Motor neuron (in vitro differentiated cells): ENCODE data around the gene KIFAP3. TPM values are rescaled to one million over a fixed set of nuclear protein-coding genes. Genes with fewer than 3 reads are reported as not detected.
"Not testable (repeated sequence)": the region's sequence is repeated elsewhere in the genome, so short reads cannot be mapped to it uniquely, and the experiment has no call there.

Experiments used
- ATAC-seq, 8 experiments: fragments of 200-7000 bp; cut with Tn5 transposase; replicated peaks in 6 of 8; 2 replicates each; pipeline ENCODE4 v1.8.0; 2021; ENCODE audit warnings: mild to moderate bottlenecking in 8 of 8, moderate library complexity in 8 of 8
- H3K27ac ChIP-seq, 2 donors: fragments of 250-450 bp; sonication (Bioruptor Pico); 2 replicates each; pipeline ENCODE4 v1.9.0; 2021; ENCODE audit warnings: antibody characterized with exemption in 2 of 2, mild to moderate bottlenecking in 2 of 2, moderate library complexity in 1 of 2
- H3K4me1 ChIP-seq, 2 donors: fragments of 250-450 bp; sonication (Bioruptor Pico); replicated peaks in 1 of 2; 2 replicates each; pipeline ENCODE4 v1.6.1; 2021; ENCODE audit warnings: antibody characterized with exemption in 2 of 2, mild to moderate bottlenecking in 2 of 2, moderate library complexity in 1 of 2
- H3K4me3 ChIP-seq, 5 donors: fragments of 250-450 bp; sonication (Bioruptor Pico); 2 replicates each; pipeline ENCODE4 v1.9.0; 2021; ENCODE audit warnings: antibody characterized with exemption in 5 of 5, mild to moderate bottlenecking in 5 of 5, moderate library complexity in 4 of 5
- WGBS, 10 experiments: fragments of 450-650 bp; shearing (Covaris generic); methylation state at CpG; one replicate each; pipeline ENCODE4 v1.0.0; 2022; 5-methylcytosine and 5-hydroxymethylcytosine counted together
- in situ Hi-C, 9 experiments: fragments of 400-800 bp; cut with MboI; loops; one replicate each; pipeline ENCODE4 v1.15.0; 2021; ENCODE audit warnings: low sequenced_read_pairs in 9 of 9, low pct_unique_long_range_greater_than_20kb in 2 of 9; ENCODE audit not compliant: unreplicated experiment in 9 of 9
- total RNA-seq, 8 experiments: library from RNA; unstranded; fragments of 300-600 nt; gene quantifications; 2 replicates each; pipeline versions ENCODE4 v1.2.3 to v1.2.4, GENCODE V29; 2022

KIFAP3 gene
- 100 to 1,000 TPM in 4 of 8 experiments, 10 to 100 TPM in 4; 17.1 to 141 (median 88.8) TPM for total RNA-seq

GRCh38 chr1:170074250-170075157 is at the start of gene KIFAP3:
KIFAP3 (minus strand) TSS chr1:170074695; CDS start chr1:170074467, 228 bp downstream.
- H3K4me3 ChIP-seq: peak within 1 kb of the TSS; percentile 50 to 69 (median 65)
- H3K4me1 ChIP-seq: peaks cover 12 to 17% of the 10 kb centered on the region in 2 donors
- 0 to 6% (median 1%) methylated on average over 1 to 32 of the region's 39 CpGs for WGBS, 10 experiments
- H3K27ac ChIP-seq: peak within 1 kb of the TSS; percentile 62 to 74
- in situ Hi-C loops: no loop called here
- ATAC-seq: peak; percentile 96 to 99 (median 98)

DNA sequence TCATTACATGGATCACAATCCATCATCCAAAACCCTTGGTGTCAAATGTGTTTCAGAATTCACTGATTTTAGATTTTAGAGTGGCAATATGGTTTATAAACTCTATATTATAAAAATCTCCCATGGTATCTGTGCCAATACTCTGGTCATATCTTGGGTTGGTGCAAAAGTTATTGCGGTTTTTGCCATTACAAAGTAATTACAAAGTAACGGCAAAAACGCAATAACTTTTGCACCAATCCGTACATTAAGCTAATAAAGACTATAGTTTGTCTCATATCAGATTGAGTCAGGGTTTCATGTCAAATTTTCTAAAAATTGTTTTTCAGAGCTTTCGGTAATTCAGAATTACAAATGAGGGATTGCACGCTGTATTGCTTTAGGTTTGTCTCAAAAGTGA is 47.9 kb upstream of the KIFAP3 start:
- Histone ChIP-seq H3K27ac (no peak overlapping the region), H3K4me3 (no peak overlapping the region), H3K4me1 (no peaks in the 10 kb centered on the region)
- 88 to 100% (median 96%) methylated on average over 2 to 6 of the region's 6 CpGs; no CpG with 5 or more reads in 1 of the 10 experiments for WGBS, 10 experiments
- in situ Hi-C loops: no loop called here
- ATAC-seq: no peak

- no peaks in the 10 kb centered on the region for H3K4me1 ChIP-seq
- no peak overlapping the region for H3K4me3 ChIP-seq
- in situ Hi-C loops: no loop called here
- ATAC-seq: peak in 3 of 8 experiments; percentile 35 to 53 (median 45)
- H3K27ac ChIP-seq: no peak overlapping the region
- WGBS, 10 experiments: 33 to 88% (median 71%) methylated on average over 1 to 2 of the region's 2 CpGs; no CpG with 5 or more reads in 1 of the 10 experiments
Measured at GRCh38 chr1:170114906-170115305, 40.4 kb upstream of the KIFAP3 start.

DNA sequence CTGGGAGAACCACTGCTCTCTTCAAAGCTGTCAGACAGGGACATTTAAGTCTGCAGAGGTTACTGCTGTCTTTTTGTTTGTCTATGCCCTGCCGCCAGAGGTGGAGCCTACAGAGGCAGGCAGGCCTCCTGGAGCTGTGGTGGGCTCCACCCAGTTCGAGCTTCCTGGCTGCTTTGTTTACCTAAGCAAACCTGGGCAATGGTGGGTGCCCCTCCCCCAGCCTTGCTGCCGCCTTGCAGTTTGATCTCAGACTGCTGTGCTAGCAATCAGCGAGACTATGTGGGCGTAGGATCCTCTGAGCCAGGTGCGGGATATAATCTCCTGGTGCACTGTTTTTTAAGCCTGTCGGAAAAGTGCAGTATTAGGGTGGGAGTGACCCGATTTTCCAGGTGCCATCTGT is 38.6 kb upstream of the KIFAP3 start:
- H3K4me3 ChIP-seq, in situ Hi-C loops, H3K4me1 ChIP-seq, ATAC-seq, H3K27ac ChIP-seq: not testable (repeated sequence)
- 64 to 100% (median 71%) methylated on average over 1 to 8 of the region's 8 CpGs; no CpG with 5 or more reads in 7 of the 10 experiments for WGBS, 10 experiments

- in situ Hi-C loops: no loop called here
- Histone ChIP-seq H3K4me3 (no peak overlapping the region), H3K4me1 (peaks cover 2 to 18% of the 10 kb centered on the region in 2 donors), H3K27ac (no peak overlapping the region)
- peak in 2 of 8 experiments; percentile 51 to 68 for ATAC-seq
- WGBS, 10 experiments: 11 to 59% (median 32%) methylated on average over 1 to 4 of the region's 4 CpGs
Measured at GRCh38 chr1:170097449-170097948, 23.0 kb upstream of the KIFAP3 start.

- WGBS, 10 experiments: 6 to 71% (median 39%) methylated on average over 3 to 4 of the region's 4 CpGs
- Histone ChIP-seq H3K4me3 (no peak overlapping the region), H3K27ac (no peak overlapping the region), H3K4me1 (peaks cover 2 to 18% of the 10 kb centered on the region in 2 donors)
- in situ Hi-C loops: no loop called here
- ATAC-seq: no peak
Measured at GRCh38 chr1:170096806-170097340, 22.4 kb upstream of the KIFAP3 start.

DNA sequence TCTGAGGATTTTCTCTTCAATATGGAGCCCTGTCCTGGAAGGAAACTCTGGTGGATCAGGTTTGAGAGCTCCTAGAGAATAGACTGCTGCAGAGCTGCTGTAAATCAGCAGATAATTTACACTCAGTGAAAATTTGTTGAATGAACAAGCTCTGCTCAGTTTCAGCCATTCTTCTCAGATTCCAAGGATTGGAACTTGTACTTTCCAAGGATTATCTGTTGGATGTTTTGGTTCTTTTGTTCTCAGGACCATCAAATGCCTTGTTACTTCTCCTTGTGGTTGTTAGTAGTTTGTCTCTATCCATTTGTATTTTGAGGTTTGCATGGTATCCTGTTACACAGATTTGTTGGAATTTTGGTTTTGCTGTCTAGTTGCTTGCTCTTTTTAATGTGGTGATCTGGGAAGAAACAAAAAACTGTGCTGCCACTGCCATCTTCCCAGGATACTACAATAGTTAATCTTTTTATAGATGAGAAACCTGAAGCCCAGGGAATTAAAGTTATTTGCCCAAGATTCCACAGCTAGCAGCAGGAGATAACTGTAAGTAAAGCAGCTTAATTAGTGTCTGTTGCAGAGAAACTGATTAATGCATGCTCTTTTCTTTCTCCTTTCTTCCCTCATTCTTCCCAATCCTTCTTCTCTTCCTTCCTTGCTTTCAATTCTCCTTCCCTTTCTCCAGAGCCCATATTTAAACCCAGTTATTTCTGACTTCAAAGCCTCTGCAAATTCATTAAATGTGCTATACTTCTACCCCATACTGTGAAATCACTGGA is 21.7 kb upstream of the KIFAP3 start:
- Histone ChIP-seq H3K27ac (no peak overlapping the region), H3K4me3 (no peak overlapping the region), H3K4me1 (peaks cover 2 to 18% of the 10 kb centered on the region in 2 donors)
- in situ Hi-C loops: no loop called here
- no peak for ATAC-seq

GRCh38 chr1:170094697-170095616 is 20.5 kb upstream of the KIFAP3 start:
- ATAC-seq, in situ Hi-C loops, H3K27ac ChIP-seq: not testable (repeated sequence)
- H3K4me1 ChIP-seq: peaks cover 2 to 18% of the 10 kb centered on the region in 2 donors
- WGBS, 10 experiments: 31 to 100% (median 66%) methylated on average over 2 to 9 of the region's 31 CpGs
- H3K4me3 ChIP-seq: peak overlapping the region in 1 of 5 donors; percentile 25

- no peak for ATAC-seq
- WGBS, 10 experiments: 47 to 100% (median 93%) methylated on average over 1 to 2 of the region's 2 CpGs; no CpG with 5 or more reads in 1 of the 10 experiments
- Histone ChIP-seq H3K4me1 (no peaks in the 10 kb centered on the region), H3K27ac (no peak overlapping the region), H3K4me3 (no peak overlapping the region)
- in situ Hi-C loops: no loop called here
Measured at GRCh38 chr1:170086399-170087032, 12.0 kb upstream of the KIFAP3 start.

- Histone ChIP-seq H3K4me1 (no peaks in the 10 kb centered on the region), H3K27ac (no peak overlapping the region), H3K4me3 (no peak overlapping the region)
- WGBS, 10 experiments: 6 to 91% (median 75%) methylated on average over 1 to 2 of the region's 2 CpGs; no CpG with 5 or more reads in 1 of the 10 experiments
- peak in 3 of 8 experiments; percentile 27 to 83 (median 59) for ATAC-seq
- in situ Hi-C loops: no loop called here
Measured at GRCh38 chr1:170085091-170085490, 10.6 kb upstream of the KIFAP3 start.

DNA sequence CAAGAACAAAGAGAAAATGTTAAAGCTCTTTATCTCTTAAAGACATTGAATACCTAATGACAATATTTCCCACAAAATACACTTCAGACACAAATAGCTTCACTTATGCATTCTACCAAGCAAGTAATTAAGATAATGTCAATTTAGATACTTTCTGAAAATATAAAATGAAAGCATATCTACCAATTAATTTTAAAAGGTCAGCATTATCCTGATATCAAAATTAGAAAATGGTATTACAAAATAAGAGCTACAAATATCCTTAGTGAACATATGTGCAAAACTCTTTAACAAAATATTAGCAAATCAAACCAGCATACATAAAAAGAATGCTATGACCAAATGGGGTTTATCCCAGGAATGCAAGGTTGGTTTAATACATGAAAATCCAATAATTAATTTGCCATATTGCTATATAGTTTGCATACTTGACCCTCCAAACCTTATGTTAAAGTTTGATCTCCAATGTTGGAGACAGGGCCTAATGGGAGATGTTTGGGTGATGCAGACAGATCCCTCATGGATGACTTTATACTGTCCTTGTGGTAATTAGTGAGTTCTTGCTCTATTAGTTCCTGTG is 4.2 kb upstream of the KIFAP3 start:
- no peak overlapping the region for H3K27ac ChIP-seq
- in situ Hi-C loops: no loop called here
- H3K4me3 ChIP-seq: no peak overlapping the region
- ATAC-seq: no peak
- H3K4me1 ChIP-seq: peaks cover 0 to 6% of the 10 kb centered on the region in 2 donors
